Activated CD8-positive, alpha-beta memory T cell treated with anti-CD3 and anti-CD28 coated beads for 4 hours (primary cell): ENCODE results near the gene FRMD4B.

ENCODE experiments used
- DNase-seq, 2 donors: peaks; one replicate each; pipeline ENCODE4 v3.0.0-alpha.2; 2020; ENCODE audit warnings: low read depth in 2 of 2

Gene FRMD4B

DNA sequence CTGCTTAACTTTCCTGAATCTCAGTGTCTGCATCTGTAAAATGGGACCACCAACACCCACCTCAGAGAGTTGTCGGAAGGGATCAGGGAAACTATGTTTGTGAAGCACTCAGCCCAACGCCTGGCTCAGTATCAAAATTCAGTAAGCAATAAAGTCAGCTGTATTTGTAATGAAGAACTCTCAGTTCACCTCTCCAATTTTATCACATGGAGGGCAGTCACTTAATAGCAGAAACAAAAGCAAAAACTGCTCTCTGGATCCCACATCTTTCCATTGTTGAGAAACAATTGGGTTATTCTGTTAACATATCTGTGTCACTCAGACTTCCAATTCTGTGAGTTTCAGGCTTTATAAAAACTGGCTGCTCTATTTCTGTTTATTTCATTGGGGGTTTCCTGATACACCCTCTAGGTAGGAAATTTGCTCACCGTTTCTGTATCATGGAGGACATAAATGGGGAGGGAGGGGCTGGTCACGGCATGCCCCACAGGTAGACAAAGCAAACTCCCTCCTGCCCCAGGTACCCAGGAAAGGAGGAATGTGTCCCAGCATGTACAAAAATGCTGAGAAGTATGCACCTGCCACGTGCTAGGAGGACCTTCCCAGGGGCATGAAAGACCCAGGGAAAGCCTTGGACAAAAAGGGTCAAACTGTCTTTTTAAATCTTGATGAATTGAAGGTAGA, 182.1 kb downstream of the FRMD4B start:
- DNase-seq: no peak

DNA sequence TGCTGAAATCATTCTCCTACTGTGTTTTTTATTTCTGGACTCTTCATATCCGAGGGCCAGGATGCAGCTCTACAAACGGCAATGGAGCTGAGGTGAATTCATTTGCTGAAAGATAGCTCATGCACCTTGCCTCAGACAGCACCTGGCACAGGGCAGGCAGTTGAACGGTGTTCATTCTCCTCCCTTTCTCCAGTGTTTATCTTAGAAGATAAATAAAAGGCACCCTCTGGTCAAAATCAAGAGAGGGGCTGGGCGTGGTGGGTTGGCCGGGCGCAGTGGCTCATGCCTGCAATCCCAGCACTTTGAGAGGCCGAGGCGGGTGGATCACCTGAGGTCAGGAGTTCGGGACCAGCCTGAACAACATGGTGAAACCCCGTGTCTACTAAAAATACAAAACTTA, 184.2 kb downstream of the FRMD4B start:
- DNase-seq: no peak

DNA sequence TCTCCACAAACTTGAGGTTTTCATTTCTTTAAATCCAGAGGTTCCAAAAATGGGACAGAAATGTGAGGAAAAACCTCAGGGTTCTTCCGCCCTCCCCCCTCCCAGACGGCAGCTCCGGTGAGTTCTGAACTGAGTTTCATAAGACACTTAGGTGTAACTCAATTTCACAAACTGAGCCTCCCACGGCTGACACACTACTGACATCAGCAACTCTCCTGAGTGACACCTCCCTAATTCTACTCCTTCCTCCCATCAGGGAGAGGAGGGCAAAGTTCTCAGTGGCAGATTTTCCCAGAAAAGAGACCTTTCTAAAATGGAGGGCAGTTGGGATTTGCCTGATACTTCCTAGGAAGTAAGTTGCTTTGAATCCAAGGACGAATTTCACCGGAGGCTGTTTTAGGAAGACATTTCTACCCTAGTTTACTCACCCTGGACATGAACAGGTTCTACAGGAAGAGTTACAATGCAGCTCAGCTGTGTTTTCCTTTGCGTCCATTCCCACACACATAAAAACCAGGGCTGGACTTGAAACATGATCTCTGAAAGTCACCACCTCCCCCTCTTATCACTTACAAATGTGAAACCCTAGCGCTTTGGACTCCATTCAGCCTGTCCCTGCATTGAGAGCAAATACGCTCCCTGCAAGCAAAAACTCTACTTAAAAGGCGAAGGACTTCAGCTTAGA, 185.4 kb downstream of the FRMD4B start:
- peak in 1 of 2 donors; percentile 21 for DNase-seq

DNA sequence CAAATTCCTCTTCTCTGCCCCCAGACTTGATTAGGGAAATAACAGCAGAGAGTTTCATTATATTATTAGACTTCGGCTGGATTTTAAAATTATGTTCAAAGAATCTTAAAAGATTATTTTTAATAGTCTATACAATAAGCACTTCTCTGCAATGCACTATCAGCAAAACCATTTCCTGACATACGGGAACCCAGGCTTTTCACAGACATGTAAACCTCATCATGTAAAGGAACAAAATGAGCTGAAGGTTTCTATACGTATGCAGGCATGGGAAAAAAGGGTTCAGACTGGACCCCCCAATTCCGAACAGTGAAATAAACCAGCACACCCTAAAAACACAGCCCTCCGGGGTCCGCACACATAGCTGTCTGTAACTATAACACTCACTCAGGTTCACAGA, 185.9 kb downstream of the FRMD4B start:
- DNase-seq: no peak

DNA sequence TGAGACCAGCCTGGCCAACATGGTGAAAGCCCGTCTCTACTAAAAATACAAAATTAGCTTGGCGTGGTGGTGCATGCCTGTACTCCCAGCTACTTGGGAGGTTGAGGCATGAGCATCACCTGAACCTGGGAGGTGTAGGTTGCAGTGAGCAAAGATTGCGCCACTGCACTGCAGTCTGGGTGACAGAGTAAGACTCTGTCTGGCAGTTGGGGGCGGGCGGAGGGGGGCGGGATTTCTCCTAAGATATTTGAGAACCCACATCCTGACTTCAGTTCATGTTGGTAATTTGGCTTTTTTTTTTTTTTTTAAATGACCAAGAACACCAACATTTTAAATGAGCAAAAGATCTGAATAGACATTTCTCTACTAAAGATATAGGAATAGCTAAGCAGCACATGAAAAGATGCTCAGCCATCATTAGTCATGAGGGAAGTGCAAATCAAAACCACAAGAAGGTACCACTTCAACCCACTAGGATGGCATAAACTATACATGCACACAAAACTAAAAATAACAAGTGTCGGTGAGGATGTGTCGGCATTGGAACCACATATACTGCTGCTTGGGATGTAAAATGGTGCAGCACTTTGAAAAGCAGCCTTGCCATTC, 187.9 kb downstream of the FRMD4B start:
- DNase-seq: peak; percentile 6 to 60

DNA sequence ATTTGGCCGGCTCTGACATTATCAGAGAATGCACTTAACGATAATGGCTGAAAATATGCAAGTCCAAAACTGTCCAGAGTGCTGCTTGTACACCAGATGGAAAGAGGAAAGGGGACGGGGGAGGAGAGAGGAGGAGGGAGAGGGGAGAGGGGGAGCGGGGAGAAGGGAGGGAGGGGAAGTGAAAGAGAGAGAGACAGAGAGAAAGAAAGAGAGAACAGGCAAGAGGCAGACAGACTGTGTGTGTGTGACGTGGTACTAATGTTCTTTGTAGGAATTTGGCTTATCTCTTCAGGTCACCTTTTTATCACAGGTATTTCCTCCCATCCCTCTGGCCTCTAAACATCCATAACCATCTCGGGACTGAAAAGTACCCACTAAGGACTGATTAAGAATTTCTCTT, 188.4 kb downstream of the FRMD4B start:
- no peak for DNase-seq

DNA sequence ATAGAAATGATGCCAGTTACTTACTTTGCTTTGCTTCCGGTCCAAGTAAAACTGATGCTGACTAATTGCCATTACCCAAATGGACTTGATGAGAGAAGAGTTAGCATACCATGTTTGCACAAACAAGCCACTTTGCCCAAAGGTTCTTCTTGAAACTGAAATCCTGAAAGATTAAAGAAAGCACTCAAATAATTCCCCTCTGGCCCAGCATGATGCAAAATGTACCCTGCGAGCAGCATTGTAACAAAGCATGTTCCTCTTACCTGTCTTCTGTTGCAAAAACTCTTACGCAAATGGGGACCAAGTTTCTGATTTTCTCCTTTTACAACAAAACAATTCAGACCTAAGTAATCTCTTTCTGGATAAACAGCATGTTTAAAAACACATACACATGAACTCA, 189.0 kb downstream of the FRMD4B start:
- DNase-seq: no peak

DNA sequence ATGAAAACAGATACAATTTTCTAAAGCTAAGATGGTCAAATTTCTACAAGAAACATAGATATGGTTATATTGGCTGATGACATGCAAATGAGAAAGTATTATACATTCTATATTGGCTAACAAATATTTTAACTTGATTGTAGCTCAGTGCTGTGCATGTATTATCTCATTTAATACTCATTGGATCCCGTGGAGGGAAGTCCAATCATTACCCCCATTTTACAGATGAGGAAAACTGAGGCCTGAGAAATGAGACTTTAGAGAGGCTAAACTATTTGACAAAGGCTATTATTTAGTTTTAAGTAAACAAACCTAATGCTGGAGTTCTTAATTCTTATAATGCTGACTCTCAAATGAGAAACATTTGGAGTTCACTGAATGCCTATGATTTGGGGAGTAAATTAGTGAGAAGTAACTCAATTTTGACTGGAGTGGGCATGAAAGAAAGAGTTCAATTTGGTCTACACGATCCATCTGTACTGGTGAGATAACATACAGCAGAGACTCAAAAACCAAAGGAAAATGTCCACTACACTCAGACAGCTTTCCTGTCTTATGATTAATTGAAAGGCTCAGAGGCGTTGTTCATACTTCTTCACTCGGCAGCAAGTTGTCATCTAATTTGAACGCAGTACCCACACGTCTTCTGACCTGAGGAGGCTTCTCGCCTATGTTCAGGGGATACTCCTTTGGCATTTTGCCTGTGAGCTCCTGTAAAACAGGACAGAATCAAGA, 191.3 kb downstream of the FRMD4B start:
- DNase-seq: no peak

DNA sequence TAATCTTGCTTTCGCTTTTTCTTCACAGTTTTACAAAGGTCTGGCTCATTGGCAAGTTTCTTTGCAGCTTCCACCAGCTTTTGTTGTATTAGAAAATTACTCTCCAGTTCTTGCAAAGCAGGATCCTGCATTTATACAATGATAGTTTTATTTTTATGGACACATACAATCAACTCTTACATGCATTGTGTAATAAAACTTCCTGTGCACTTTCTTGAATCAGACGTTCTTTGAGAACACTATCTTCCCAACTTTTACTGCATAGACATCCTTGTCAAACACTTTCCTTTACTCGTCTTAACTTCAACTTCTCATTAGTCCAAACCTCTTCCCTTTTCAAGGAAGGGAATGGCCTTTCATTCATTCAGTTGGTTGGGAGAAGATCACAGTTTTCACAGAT, 192.1 kb downstream of the FRMD4B start:
- DNase-seq: no peak

DNA sequence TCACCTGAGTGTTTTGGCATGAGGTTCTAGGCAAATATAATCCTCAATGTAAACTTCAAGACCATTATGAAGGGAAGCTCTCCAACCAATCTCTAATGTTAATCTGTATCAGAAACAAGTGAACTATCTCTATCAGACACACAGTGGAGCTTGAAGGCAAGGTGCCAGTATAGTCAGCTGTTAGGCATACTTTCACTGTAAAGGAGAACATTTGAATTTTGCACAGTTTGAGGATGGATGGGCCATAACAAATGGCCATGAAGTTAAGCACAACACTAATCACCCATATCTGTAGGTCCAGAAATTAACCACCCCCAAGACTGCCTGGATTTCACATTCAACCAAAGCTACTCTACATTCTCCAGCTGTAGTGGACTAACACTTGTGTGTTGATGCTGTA, 194.4 kb downstream of the FRMD4B start:
- no peak for DNase-seq

DNA sequence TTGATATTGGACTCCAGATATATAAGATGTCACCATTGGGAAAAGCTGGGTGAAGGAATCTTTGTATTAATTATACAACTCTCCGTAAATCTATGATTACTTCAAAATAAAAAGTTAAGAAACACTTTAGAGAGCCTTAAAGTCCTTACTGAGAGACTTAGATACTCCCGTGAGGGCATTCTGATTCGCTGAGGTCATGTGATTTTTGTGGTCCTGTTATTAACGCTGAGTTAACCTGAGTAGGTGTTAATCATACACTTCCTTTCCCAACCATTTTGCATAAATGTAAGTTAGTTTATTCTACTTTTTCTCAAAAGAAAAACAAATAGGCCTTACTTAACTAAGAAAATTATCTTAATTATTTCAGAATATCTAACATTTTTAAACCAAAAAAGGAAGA, 196.4 kb downstream of the FRMD4B start:
- DNase-seq: no peak

DNA sequence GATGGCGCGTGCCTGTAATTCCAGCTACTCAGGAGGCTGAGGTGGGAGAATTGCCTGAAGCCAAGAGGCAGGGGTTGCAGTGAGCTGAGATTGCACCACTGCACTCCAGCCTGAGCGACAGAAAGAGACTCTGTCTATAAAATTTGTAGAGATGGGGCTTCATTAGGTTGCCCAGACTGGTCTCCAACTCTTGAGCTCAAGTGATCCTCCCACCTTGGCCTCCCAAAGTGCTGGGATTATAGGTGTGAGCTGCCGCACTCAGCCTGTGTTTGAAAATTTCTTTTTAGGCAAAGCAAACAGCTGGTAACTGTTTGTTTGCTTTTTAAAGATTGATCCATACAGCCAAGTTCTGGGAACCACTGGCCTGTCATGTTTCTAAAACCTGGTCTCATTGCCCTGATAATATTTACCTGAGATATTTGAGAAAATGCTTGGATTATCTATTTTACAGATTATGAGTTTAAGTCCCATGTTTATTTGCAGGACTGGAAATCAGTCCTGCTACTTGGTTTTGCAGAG, 199.3 kb downstream of the FRMD4B start:
- no peak for DNase-seq

DNA sequence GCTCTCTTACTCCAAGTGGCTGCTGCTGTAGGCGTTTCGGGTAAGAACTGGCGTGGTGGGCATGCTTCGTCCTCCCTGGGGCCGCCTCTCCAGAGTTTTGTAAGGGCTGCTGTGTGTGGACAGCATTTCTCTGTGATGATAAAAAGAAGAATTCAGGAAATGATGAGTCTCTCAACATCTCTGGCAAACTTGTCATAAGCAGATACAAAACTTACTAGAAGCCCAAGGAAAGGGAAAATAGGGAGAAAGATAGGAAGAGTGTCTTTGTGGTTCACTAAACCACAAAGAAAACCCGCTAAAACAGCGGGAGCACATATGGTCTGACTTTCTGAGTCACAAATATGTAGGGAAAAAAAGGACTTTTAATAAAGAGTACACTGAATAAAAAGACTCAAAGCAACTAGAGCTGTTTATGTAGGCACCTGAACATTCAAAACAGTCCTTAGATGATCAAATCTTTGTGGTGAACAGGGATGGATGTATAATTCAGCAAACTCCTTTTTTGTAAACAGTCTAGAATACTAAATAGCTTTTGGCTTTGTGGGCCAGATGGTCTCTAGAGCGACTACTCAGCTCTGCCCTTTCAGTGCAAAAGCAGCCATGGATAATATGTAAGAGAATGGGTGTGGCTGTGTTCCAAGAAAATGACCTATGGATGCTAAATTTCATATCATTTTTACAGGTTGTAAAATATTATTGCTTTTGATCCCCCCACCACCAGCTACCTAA, 203.1 kb downstream of the FRMD4B start:
- no peak for DNase-seq

DNA sequence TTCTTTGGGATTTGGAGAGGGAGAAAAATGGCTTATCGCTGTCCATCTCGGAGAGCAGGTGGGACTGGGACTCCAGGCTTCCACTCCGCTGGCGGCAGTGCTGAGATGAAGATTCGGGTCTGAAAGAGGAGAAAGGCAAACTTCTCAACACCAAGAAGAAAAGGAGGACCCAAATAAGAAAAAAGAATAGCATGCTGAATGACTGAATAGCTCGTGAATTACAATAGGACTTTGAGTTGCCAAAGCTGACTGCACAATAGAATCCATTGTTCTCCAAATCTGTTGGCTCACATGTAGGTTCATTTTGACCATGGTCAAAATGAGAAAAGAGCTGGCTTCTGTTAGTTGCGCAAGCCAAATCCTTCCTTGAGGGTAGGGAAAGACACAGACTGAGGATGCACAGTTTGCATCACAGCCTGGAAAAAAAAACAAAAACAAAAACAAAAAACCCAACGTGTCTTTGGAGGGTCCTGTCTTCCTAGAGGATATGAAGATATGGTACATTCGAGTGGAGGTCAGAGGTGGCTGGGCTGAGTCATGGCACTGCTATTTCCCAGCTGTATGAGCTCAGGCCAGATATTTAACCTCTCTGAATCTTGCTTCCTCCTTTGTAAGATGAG, 204.2 kb downstream of the FRMD4B start:
- no peak for DNase-seq

DNA sequence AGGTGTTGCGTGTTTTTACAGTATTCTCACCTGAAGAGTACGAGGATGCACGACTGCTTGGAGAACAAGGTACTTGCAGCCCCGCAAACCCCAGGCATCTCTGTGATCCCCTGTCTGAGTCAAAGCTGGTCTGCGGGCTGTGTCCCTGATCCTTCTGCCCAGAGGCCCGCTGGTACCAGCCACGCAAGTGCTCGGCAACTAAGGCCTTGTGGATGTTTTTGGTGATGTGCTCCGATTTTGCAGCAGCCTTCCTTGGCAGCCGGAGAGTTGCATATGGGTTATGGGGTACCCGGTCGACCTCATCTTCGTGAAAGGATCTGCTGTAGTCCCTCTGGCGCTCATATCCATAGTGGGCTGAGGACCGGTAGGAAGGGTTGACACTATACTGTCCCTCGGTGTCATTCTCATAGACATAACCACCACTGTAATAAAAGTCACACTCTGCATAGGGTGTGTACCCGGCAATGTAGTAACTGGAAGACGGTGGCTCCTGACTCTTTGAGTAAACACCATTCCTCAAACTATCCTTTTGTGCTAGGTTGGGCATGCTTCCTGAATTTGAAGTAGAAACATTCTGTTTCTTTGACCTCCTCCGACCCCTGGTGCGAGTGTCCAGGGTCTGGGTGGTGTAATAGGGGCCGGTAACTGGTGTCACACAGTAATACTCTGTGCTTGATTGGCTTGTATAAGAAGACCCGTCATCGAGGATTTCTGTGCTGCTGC, 204.9 kb downstream of the FRMD4B start:
- DNase-seq: no peak

DNA sequence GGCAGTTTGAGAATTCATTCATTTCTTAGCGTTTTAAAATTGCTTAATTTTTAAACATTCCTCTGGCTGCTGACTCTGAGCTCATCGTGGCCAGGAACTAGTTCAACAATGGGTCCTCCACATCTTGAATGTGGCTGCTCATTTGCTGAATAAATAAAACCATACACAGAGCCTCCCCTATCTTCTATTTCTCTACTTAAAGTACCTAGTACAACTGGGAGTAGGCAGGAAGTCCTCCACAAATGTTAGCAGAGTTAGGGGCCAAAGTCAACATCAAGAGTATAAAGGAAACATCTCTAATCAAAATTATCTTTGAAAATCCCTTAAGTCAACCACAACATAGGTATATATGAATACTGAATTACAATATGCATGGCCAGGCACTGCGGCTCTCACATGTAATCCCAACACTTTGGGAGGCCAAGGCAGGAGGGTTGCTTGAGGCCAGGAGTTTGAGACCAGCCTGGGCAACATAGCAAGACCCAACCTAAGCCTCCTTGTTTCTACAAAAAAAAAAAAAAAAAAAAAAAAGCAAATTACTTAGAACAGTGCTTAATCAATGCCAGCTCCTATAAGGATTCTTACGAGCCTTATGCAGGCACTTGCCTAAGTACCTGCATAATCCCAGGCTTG, 206.0 kb downstream of the FRMD4B start:
- no peak for DNase-seq

DNA sequence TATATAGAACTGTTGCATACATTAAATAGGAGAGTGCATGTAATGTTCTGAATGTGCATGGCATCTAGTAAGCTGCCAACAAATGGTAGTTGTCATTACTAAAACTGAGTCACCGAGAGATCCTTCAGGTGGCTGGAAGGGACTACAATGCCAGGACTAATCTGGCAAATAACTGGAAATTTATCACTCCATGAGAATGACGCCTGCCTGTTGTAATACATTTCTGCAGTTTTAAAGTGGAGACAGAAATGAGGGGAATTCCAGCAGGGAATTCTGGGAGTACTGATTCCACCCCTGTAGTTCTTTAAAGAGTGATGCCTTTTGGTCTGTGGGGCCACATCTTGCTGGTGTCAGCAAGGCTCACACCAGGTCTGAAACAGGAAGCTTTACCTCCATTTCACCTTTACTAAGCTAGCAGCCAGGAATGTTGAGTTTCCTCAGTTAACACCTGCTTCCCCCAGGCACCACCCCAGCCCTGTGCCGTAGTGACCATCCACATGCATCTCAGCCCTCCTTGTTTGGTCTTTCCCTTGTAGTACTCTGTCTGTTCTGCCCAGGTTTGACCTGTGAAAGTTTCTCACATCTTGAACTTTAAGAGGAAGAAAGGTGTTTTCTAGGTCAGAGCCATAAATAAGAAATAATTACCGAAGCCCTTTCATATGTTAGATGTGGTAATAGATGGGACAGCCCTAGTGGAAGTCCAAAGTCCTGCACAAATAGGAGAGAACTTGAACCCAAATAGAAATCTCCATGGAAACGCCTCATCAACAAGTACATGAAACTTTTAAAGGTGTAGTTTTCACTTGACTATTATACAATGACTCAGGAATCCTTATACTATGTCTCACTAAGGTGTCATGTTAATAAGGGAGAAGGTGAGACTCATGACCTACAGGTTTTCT, 206.8 kb downstream of the FRMD4B start:
- DNase-seq: no peak

DNA sequence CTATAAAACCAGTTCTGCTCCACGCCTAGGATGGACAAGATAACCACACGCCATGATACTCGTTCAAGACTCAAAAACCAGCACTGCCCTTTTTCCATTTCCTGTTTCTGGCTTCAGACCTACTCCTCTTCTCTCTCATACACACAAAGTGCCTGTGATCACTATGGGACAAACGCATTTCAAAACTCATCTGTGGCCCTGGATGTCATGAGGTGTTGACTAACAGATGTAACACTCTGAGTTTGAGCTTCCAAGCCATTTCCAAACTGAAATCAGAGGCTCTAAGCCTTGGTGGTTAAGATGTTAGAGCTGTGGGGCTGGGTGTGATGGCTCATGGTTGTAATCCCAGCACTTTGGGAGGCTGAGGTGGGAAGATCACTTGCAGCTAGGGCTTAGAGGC, 207.8 kb downstream of the FRMD4B start:
- no peak for DNase-seq
